ENCODE results near the gene IYD. TPM values are rescaled to one million over a fixed set of nuclear protein-coding genes. Genes with fewer than 3 reads are reported as not detected.

The IYD gene
- total and polyA plus RNA-seq, 9 of the 15 experiments (the other 6 are each of a cell fraction or from before 2014, with no cell fraction given): not detected

GRCh38 chr6:150418827-150419594 is 50.2 kb downstream of the IYD start (continued):
- TF ChIP-seq ZBTB40 (IDR thresholded peaks at IDR 0.05): peak; percentile 56; the same call in 1 of the 2 replicates
- TF ChIP-seq ZBTB40 (CRISPR knock-in tag; IDR thresholded peaks at IDR 0.05): no peak
- no peak for TF ChIP-seq ZFP30 (CRISPR knock-in tag; IDR thresholded peaks at IDR 0.05; ENCODE audit: borderline replicate concordance)
- TF ChIP-seq RBM34 (IDR thresholded peaks at IDR 0.05; ENCODE audit: borderline replicate concordance, insufficient read depth, low read length): no peak
- no peak for TF ChIP-seq NBN (IDR thresholded peaks at IDR 0.05; ENCODE audit: low read depth)
- peak; percentile 40; the same call in 1 of the 2 replicates for TF ChIP-seq TFAP4 (CRISPR knock-in tag; IDR thresholded peaks at IDR 0.05; ENCODE audit: borderline replicate concordance)
- TF ChIP-seq CCNT2 (IDR thresholded peaks at IDR 0.05; ENCODE audit: borderline replicate concordance, extremely low read depth, insufficient read length, low read depth, low read length): no peak
- TF ChIP-seq TFAM (CRISPR knock-in tag; conservative IDR thresholded peaks at IDR 0.05): no peak
- 0 out of 2 replicates have a peak, but pooled peaks have one; percentile 73 for TF ChIP-seq ZNF830 (CRISPR knock-in tag; IDR thresholded peaks at IDR 0.05)
- no peak for TF ChIP-seq EGR1 (conservative IDR thresholded peaks at IDR 0.05)
- no peak for TF ChIP-seq NFATC3 (IDR thresholded peaks at IDR 0.05)
- no peak for TF ChIP-seq LEF1 (IDR thresholded peaks at IDR 0.05)

Data from K562 (cell line).